PFSK-1 (cell line): ENCODE results near the gene HMOX1.

ENCODE experiments used
- FOXP2 ChIP-seq: optimal IDR thresholded peaks from 2 replicates; pipeline ENCODE3; 2011; ENCODE audit warnings: borderline replicate concordance, control low read depth, inconsistent platforms; ENCODE audit not compliant: insufficient read depth; ENCODE audit errors: extremely low read length, extremely low read depth
- POLR2AphosphoS5 ChIP-seq: IDR thresholded peaks from 2 replicates; pipeline ENCODE4 v1.6.1; 2012; ENCODE audit warnings: low read depth, mild to moderate bottlenecking, control low read depth, low read length, moderate library complexity
- SIN3A ChIP-seq: IDR thresholded peaks from 2 replicates; pipeline ENCODE4 v1.6.1; 2012; ENCODE audit warnings: mild to moderate bottlenecking, low read length, moderate library complexity, borderline replicate concordance; ENCODE audit not compliant: insufficient read depth
- TAF1 ChIP-seq: IDR thresholded peaks from 2 replicates; pipeline ENCODE4 v1.6.1; 2012; ENCODE audit warnings: low read length, control low read depth, borderline replicate concordance; ENCODE audit not compliant: insufficient read depth
- TF ChIP-seq, protein P1 (sequence below), 2 experiments: IDR thresholded peaks; 2 replicates each; pipeline versions ENCODE4 v1.6.1 to v1.8.0; 2011 to 2012; ENCODE audit warnings: low read depth in 2 of 2, low read length in 2 of 2, control low read depth in 1 of 2, inconsistent platforms in 1 of 2, mild to moderate bottlenecking in 1 of 2, moderate library complexity in 1 of 2; ENCODE audit not compliant: insufficient read depth in 1 of 2

DNA sequence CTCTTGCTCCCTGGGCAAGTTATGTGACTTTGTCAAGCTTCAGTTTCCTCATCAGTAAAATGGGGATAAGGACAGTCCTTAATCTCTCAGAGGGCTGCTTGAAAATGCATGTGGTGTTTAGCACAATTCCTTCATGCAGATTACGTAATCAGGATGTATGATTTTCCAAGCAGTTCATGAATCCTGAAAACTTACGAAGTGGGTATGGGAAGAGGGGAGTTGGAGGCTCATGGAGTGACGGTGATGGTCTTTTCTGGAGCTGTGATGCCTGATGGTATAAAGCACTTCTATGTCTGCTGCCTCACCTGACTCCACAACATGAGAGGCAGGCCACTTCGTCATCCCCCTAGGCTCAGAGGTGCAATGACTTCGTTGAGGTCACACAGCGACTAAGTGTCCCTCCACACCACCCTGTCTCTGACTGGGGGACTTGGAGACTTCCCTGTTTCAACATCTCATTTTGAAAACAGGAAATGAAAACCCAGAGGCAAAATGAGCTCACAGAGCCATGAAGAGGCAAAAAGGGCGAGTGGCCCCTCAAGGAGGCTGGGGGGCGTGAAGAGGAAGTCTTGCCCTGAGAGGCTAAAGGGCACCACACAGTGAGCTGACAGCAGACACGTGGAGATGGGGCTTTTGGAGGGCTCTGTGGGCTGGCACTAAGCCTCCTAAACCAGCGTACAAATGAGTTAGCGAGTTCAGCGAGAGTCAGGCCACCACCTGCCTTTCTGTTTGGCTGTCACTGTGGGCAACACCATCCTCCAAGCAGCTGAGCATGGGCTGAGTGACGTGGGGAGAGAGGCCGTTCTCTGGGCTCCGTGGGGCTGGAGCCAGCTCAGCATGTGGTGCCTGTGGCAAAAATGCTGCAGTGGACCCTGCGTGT lies 29.1 kb downstream of the HMOX1 start:
- TF ChIP-seq, protein P1, sequence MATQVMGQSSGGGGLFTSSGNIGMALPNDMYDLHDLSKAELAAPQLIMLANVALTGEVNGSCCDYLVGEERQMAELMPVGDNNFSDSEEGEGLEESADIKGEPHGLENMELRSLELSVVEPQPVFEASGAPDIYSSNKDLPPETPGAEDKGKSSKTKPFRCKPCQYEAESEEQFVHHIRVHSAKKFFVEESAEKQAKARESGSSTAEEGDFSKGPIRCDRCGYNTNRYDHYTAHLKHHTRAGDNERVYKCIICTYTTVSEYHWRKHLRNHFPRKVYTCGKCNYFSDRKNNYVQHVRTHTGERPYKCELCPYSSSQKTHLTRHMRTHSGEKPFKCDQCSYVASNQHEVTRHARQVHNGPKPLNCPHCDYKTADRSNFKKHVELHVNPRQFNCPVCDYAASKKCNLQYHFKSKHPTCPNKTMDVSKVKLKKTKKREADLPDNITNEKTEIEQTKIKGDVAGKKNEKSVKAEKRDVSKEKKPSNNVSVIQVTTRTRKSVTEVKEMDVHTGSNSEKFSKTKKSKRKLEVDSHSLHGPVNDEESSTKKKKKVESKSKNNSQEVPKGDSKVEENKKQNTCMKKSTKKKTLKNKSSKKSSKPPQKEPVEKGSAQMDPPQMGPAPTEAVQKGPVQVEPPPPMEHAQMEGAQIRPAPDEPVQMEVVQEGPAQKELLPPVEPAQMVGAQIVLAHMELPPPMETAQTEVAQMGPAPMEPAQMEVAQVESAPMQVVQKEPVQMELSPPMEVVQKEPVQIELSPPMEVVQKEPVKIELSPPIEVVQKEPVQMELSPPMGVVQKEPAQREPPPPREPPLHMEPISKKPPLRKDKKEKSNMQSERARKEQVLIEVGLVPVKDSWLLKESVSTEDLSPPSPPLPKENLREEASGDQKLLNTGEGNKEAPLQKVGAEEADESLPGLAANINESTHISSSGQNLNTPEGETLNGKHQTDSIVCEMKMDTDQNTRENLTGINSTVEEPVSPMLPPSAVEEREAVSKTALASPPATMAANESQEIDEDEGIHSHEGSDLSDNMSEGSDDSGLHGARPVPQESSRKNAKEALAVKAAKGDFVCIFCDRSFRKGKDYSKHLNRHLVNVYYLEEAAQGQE (IDR thresholded peaks at IDR 0.05; ENCODE audit: insufficient read depth in 1 of 2, low read depth in 2 of 2, low read length in 2 of 2): no peak
- TF ChIP-seq TAF1: no peak
- TF ChIP-seq POLR2AphosphoS5: no peak
- TF ChIP-seq SIN3A: no peak
- no peak for TF ChIP-seq FOXP2
